GM06990 (cell line): Measurements from ENCODE around the gene TNFSF15.

Experiments used
- DNase-seq: peaks from one replicate; pipeline ENCODE4 v3.0.0-alpha.2; 2011; ENCODE audit not compliant: insufficient read length; ENCODE audit errors: extremely low read depth
- H3K27me3 ChIP-seq: replicated peaks from 2 replicates; pipeline ENCODE4 v1.6.0; 2011; ENCODE audit warnings: low read length; ENCODE audit not compliant: control insufficient read depth, insufficient read depth
- H3K36me3 ChIP-seq: 2 replicates; pipeline ENCODE4 v1.5.1; 2011; ENCODE audit warnings: low read length; ENCODE audit not compliant: control insufficient read depth, insufficient read depth
- H3K4me3 ChIP-seq: replicated peaks from 2 replicates; pipeline ENCODE4 v1.5.1; 2011; ENCODE audit warnings: low read depth, mild to moderate bottlenecking, control low read depth, low read length
- CTCF ChIP-seq: IDR thresholded peaks from 2 replicates; pipeline ENCODE4 v1.5.1; 2011; ENCODE audit warnings: low read length, control low read depth, mild to moderate bottlenecking, inconsistent platforms; ENCODE audit not compliant: insufficient read depth, poor library complexity, severe bottlenecking

TNFSF15 gene

GRCh38 chr9:114837923-114838322, 32.1 kb upstream of the TNFSF15 start:
- Histone ChIP-seq H3K27me3 (no peaks in the 10 kb centered on the region), H3K36me3 (no peaks in the 10 kb centered on the region), H3K4me3 (no peak overlapping the region)
- TF ChIP-seq CTCF, result no peak
- no peak for DNase-seq

- H3K4me3 ChIP-seq, result no peak overlapping the region
- no peak for DNase-seq
- no peak for TF ChIP-seq CTCF
- H3K27me3 ChIP-seq, result no peaks in the 10 kb centered on the region
- no peaks in the 10 kb centered on the region for H3K36me3 ChIP-seq
These were observed 30.9 kb upstream of the TNFSF15 start for GRCh38 chr9:114836769-114837168.

- DNase-seq, result no peak
- no peak for TF ChIP-seq CTCF
- no peaks in the 10 kb centered on the region for H3K36me3 ChIP-seq
- no peaks in the 10 kb centered on the region for H3K27me3 ChIP-seq
- no peak overlapping the region for H3K4me3 ChIP-seq
These were observed 28.5 kb upstream of the TNFSF15 start for GRCh38 chr9:114834386-114834785.

DNA sequence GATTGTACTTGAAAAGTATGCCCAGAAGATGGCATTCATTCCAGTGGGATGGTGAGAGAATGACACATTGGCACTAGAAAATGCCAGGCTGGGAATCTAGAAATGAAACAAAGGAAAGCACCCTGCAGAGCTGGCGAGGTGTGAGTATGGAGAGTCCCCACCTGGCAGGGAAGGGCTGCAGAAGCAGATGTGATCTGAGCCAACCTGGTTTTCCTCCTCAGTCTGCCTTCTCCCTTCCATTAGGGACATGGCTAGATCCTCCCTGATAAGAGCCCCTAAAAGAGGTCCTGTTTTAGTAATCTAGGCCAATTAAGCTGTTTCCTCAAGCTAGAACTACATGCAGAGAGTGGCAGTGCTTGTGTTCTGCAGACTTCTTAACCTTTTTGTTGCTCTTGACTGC, 24.7 kb upstream of the TNFSF15 start:
- no peak for TF ChIP-seq CTCF
- DNase-seq, result no peak
- Histone ChIP-seq H3K36me3 (no peaks in the 10 kb centered on the region), H3K27me3 (no peaks in the 10 kb centered on the region), H3K4me3 (no peak overlapping the region)

DNA sequence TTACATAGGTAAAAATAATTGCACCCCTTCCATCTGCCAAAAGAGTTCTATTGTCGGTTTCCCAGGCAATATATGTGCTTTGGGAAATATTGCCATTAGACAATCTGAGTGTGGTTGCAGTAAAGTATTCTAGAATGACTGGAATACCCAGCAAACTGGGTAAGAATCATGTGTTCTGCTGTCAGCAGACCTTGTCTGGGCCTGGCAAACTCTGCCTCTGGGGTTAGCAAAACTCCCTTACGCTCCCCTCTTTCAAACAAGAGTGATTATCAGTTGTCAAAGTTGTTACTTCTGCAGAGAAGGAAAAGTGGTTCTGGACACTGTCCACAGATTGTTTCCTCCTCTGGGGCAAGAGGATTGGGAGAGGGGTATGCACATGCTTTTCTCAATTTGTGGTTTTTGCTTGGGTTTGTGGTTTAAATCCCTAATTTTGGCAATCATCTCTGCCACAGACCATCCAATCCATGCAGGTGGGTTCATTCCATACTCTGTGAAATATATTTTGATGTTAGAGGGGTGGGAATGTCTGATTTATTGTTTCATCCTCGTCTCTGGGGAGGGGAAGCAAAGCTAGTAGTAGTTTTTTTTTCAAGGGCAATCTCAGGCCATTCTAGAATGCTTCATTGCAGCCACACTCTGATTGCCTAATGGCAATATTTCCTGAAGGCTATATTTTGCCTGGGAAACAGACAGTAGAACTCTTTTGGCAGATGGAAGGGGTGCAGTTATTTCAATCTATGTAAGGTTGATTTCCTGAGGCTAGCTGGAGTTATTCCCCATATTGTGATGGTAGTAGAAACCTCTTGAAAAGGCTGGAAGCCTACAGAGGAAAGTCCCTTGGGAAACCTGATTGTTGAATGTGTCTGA, 24.0 kb upstream of the TNFSF15 start:
- Histone ChIP-seq H3K4me3 (no peak overlapping the region), H3K36me3 (no peaks in the 10 kb centered on the region), H3K27me3 (no peaks in the 10 kb centered on the region)
- TF ChIP-seq CTCF, result no peak
- no peak for DNase-seq
